ENCODE data around the gene NKX2-2. TPM values are rescaled to one million over a fixed set of nuclear protein-coding genes. Genes with fewer than 3 reads are reported as not detected.
"Not testable (repeated sequence)": the region's sequence is repeated elsewhere in the genome, so short reads cannot be mapped to it uniquely, and the experiment has no call there.

NKX2-2 gene
- total RNA-seq, 2 donors from 2014 or later: 0.23 to 0.33 TPM

DNA sequence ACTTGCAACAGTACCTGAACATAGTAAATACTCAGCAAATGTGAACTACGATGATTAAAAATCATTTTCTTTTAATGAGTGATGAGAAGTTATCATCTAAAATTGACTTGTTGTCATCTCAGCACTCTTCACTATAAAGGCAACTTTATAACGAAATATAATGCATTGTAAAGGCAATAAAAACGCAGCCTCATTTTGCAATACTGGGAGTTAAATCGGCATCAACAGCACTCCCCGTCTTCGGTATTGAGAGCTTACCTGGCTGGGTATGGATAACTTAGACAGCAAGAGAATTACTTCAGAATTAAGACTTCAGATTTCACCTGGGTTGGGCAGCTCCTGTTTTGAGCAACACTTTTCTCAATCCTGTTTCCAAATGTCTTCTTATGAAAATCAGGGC lies 20.8 kb downstream of the NKX2-2 start:
- DNase-seq (ENCODE audit: low spot score): no peak
- intact Hi-C loops (cut with DNase I): no loop called here

GRCh38 chr20:21490105-21490504 lies 23.8 kb downstream of the NKX2-2 start:
- intact Hi-C loops (cut with DNase I): no loop called here
- DNase-seq (ENCODE audit: low spot score): no peak

DNA sequence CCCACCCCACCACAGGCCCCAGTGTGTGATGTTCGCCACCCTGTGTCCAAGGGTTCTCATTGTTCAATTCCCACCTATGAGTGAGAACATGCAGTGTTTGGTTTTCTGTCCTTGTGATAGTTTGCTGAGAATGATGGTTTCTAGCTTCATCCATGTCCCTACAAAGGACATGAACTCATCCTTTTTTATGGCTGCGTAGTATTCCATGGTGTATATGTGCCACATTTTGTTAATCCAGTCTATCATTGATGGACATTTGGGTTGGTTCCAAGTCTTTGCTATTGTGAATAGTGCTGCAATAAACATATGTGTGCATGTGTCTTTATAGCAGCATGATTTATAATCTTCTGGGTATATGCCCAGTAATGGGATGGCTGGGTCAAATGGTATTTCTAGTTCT lies 33.7 kb downstream of the NKX2-2 start:
- intact Hi-C loops (cut with DNase I); DNase-seq (ENCODE audit: low spot score): not testable (repeated sequence)

DNA sequence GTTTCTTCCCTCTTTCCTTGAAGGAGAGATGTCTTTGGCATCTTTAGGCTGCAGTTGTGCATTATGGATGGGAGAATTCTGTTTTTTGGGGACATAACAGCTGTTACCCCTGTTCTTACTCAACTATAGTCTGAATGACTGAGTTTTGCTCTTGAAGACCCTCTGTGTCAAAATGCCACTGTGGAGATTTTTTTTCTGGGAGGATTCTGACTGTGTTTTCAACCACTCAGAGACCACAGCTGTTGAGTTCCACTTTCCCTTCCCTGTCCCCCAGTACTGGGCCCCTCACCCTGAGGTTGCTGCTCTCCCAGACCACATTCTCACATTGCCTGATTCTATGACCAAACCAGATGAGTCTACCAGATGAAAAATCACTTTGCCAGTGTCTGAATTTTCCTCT lies 48.1 kb downstream of the NKX2-2 start:
- intact Hi-C loops (cut with DNase I): no loop called here
- no peak for DNase-seq (ENCODE audit: low spot score)

- DNase-seq (ENCODE audit: low spot score): no peak
- intact Hi-C loops (cut with DNase I): no loop called here
Measured at GRCh38 chr20:21464916-21465315, 48.9 kb downstream of the NKX2-2 start.

Other genes with a start within 250 kb of the NKX2-2 start
- gene XRN2, start 210.7 kb downstream of the NKX2-2 start, total RNA-seq: 10 to 100 TPM; 41.0 to 45.9 TPM
- not detected for gene NKX2-4, start 116.5 kb downstream of the NKX2-2 start, total RNA-seq
- gene PAX1, start 191.6 kb upstream of the NKX2-2 start, total RNA-seq: not detected

Data from posterior vena cava (tissue), 2 donors.